GM12892 (cell line): ENCODE data around the gene PHLPP1.

Experiments
- DNase-seq: peaks from one replicate; pipeline ENCODE4 v3.0.0; 2011; ENCODE audit not compliant: insufficient read length
- FAIRE-seq: peaks from 2 replicates; lab custom pipeline; 2011; peaks lifted over from hg19 to GRCh38; lab: Jason Lieb, UNC
- POLR2A ChIP-seq: IDR thresholded peaks from 2 replicates; pipeline ENCODE4 v1.6.1; 2011; ENCODE audit warnings: low read depth, low read length, control low read depth
- POLR2AphosphoS5 ChIP-seq: IDR thresholded peaks from 2 replicates; pipeline ENCODE4 v1.6.1; 2011; ENCODE audit warnings: low read depth, low read length, control low read depth
- TAF1 ChIP-seq: IDR thresholded peaks from 2 replicates; pipeline ENCODE4 v1.6.1; 2011; ENCODE audit warnings: low read depth, mild to moderate bottlenecking, control low read depth, low read length, borderline replicate concordance

PHLPP1 gene

GRCh38 chr18:62751977-62752376, 36.6 kb downstream of the PHLPP1 start:
- TF ChIP-seq TAF1 (no peak), POLR2AphosphoS5 (no peak), POLR2A (no peak)
- no peak for FAIRE-seq
- DNase-seq, result no peak

- TF ChIP-seq POLR2AphosphoS5, result no peak
- TF ChIP-seq POLR2A, result no peak
- TF ChIP-seq TAF1, result no peak
- FAIRE-seq (peak; percentile 36), DNase-seq (no peak)
These were observed 38.7 kb downstream of the PHLPP1 start for GRCh38 chr18:62754026-62754425.

- TF ChIP-seq TAF1 (no peak), POLR2AphosphoS5 (no peak), POLR2A (no peak)
- DNase-seq (no peak), FAIRE-seq (no peak)
These were observed 40.1 kb downstream of the PHLPP1 start for GRCh38 chr18:62755454-62755853.

GRCh38 chr18:62755946-62756345, 40.6 kb downstream of the PHLPP1 start:
- no peak for TF ChIP-seq POLR2AphosphoS5
- no peak for TF ChIP-seq POLR2A
- TF ChIP-seq TAF1, result no peak
- DNase-seq (no peak), FAIRE-seq (no peak)

- no peak for FAIRE-seq
- DNase-seq, result no peak
- TF ChIP-seq POLR2A (no peak), POLR2AphosphoS5 (no peak), TAF1 (no peak)
These were observed 42.2 kb downstream of the PHLPP1 start for GRCh38 chr18:62757399-62758010.

- TF ChIP-seq POLR2AphosphoS5 (no peak), TAF1 (no peak), POLR2A (no peak)
- FAIRE-seq (no peak), DNase-seq (no peak)
These were observed 43.2 kb downstream of the PHLPP1 start for GRCh38 chr18:62758591-62758990.

- no peak for FAIRE-seq
- DNase-seq, result no peak
- TF ChIP-seq POLR2A (no peak), POLR2AphosphoS5 (no peak), TAF1 (no peak)
These were observed 44.5 kb downstream of the PHLPP1 start for GRCh38 chr18:62759704-62760402.

GRCh38 chr18:62760403-62760734, 45.0 kb downstream of the PHLPP1 start:
- DNase-seq, result no peak
- TF ChIP-seq POLR2AphosphoS5 (no peak), TAF1 (no peak), POLR2A (no peak)
- FAIRE-seq, result no peak

GRCh38 chr18:62763101-62763521, 47.8 kb downstream of the PHLPP1 start:
- FAIRE-seq (peak; percentile 21), DNase-seq (no peak)
- TF ChIP-seq TAF1, result no peak
- TF ChIP-seq POLR2AphosphoS5, result no peak
- no peak for TF ChIP-seq POLR2A

GRCh38 chr18:62766266-62766665, 50.9 kb downstream of the PHLPP1 start:
- DNase-seq (no peak), FAIRE-seq (no peak)
- no peak for TF ChIP-seq POLR2AphosphoS5

GRCh38 chr18:62767321-62767720, 52.0 kb downstream of the PHLPP1 start:
- TF ChIP-seq POLR2A (no peak), TAF1 (no peak), POLR2AphosphoS5 (no peak)
- DNase-seq, result no peak
- FAIRE-seq, result no peak
